ENCODE measurements around the gene CNTN5. TPM values are rescaled to one million over a fixed set of nuclear protein-coding genes. Genes with fewer than 3 reads are reported as not detected.

Gene CNTN5
- total RNA-seq, 6 donors from 2014 or later, result 0.13 to 1.0 (median 0.57) TPM; not detected in 2

GRCh38 chr11:100185588-100185987 is 1164.8 kb downstream of the CNTN5 start:
- H3K27me3 ChIP-seq, result no peaks in the 10 kb centered on the region
- H3K4me3 ChIP-seq, result no peak overlapping the region
- no peak for ATAC-seq (ENCODE audit: low FRiP score in 2 of 2)
- H3K4me1 ChIP-seq, result no peaks in the 10 kb centered on the region
- no peaks in the 10 kb centered on the region for H3K36me3 ChIP-seq
- H3K9me3 ChIP-seq, result no peaks in the 10 kb centered on the region
- H3K27ac ChIP-seq, result no peak overlapping the region
- DNase-seq, result no peak
- TF ChIP-seq POLR2AphosphoS5 (IDR thresholded peaks at IDR 0.05), result no peak
- TF ChIP-seq EP300 (IDR thresholded peaks at IDR 0.05), result no peak
- no peak for TF ChIP-seq CTCF (IDR thresholded peaks at IDR 0.05)
- TF ChIP-seq POLR2A (IDR thresholded peaks at IDR 0.05), result no peak
- WGBS, 2 donors, result 92 to 93% methylated on average over 5 of the region's 5 CpGs

GRCh38 chr11:100188137-100188783 is 1167.5 kb downstream of the CNTN5 start:
- no peak for TF ChIP-seq POLR2AphosphoS5 (IDR thresholded peaks at IDR 0.05)
- TF ChIP-seq CTCF (IDR thresholded peaks at IDR 0.05), result no peak
- no peak for TF ChIP-seq POLR2A (IDR thresholded peaks at IDR 0.05)
- TF ChIP-seq EP300 (IDR thresholded peaks at IDR 0.05), result no peak

GRCh38 chr11:100190395-100190794 is 1169.6 kb downstream of the CNTN5 start:
- no peaks in the 10 kb centered on the region for H3K9me3 ChIP-seq
- 55 to 66% methylated on average over 3 of the region's 3 CpGs for WGBS, 2 donors
- ATAC-seq (ENCODE audit: low FRiP score in 2 of 2) (no peak), DNase-seq (no peak)
- no peaks in the 10 kb centered on the region for H3K27me3 ChIP-seq
- H3K36me3 ChIP-seq, result no peaks in the 10 kb centered on the region
- no peak overlapping the region for H3K27ac ChIP-seq
- H3K4me3 ChIP-seq, result no peak overlapping the region
- H3K4me1 ChIP-seq, result no peaks in the 10 kb centered on the region
- TF ChIP-seq CTCF (IDR thresholded peaks at IDR 0.05), result no peak
- no peak for TF ChIP-seq POLR2AphosphoS5 (IDR thresholded peaks at IDR 0.05)
- no peak for TF ChIP-seq EP300 (IDR thresholded peaks at IDR 0.05)
- TF ChIP-seq POLR2A (IDR thresholded peaks at IDR 0.05), result no peak

More at GRCh38 chr11:100188137-100188783, 1167.5 kb downstream of the CNTN5 start:
- DNase-seq (no peak), ATAC-seq (ENCODE audit: low FRiP score in 2 of 2) (no peak)
- WGBS, 2 donors, result 87 to 95% methylated on average over 6 of the region's 6 CpGs
- no peaks in the 10 kb centered on the region for H3K27me3 ChIP-seq
- H3K9me3 ChIP-seq, result no peaks in the 10 kb centered on the region
- H3K27ac ChIP-seq, result no peak overlapping the region
- no peaks in the 10 kb centered on the region for H3K36me3 ChIP-seq
- H3K4me3 ChIP-seq, result no peak overlapping the region
- no peaks in the 10 kb centered on the region for H3K4me1 ChIP-seq

GRCh38 chr11:100192181-100192580 is 1171.4 kb downstream of the CNTN5 start:
- no peak for TF ChIP-seq POLR2AphosphoS5 (IDR thresholded peaks at IDR 0.05)
- TF ChIP-seq EP300 (IDR thresholded peaks at IDR 0.05), result no peak
- TF ChIP-seq POLR2A (IDR thresholded peaks at IDR 0.05), result no peak
- no peak for TF ChIP-seq CTCF (IDR thresholded peaks at IDR 0.05)
- DNase-seq, result no peak
- no peak overlapping the region for H3K27ac ChIP-seq
- H3K4me1 ChIP-seq, result no peaks in the 10 kb centered on the region
- H3K9me3 ChIP-seq, result no peaks in the 10 kb centered on the region
- no peaks in the 10 kb centered on the region for H3K27me3 ChIP-seq
- 36 to 90% methylated on average over 1 of the region's 1 CpG for WGBS, 2 donors
- ATAC-seq (ENCODE audit: low FRiP score in 2 of 2), result no peak
- no peak overlapping the region for H3K4me3 ChIP-seq
- H3K36me3 ChIP-seq, result no peaks in the 10 kb centered on the region

- Histone ChIP-seq H3K36me3 (no peaks in the 10 kb centered on the region), H3K4me1 (no peaks in the 10 kb centered on the region), H3K27me3 (no peaks in the 10 kb centered on the region), H3K4me3 (no peak overlapping the region), H3K27ac (no peak overlapping the region), H3K9me3 (no peaks in the 10 kb centered on the region)
- ATAC-seq (ENCODE audit: low FRiP score in 2 of 2) (no peak), DNase-seq (no peak)
- TF ChIP-seq EP300 (IDR thresholded peaks at IDR 0.05), result no peak
- no peak for TF ChIP-seq POLR2A (IDR thresholded peaks at IDR 0.05)
- TF ChIP-seq CTCF (IDR thresholded peaks at IDR 0.05), result no peak
- no peak for TF ChIP-seq POLR2AphosphoS5 (IDR thresholded peaks at IDR 0.05)
- 78 to 79% methylated on average over 2 of the region's 2 CpGs for WGBS, 2 donors
These were observed 1183.0 kb downstream of the CNTN5 start for GRCh38 chr11:100203789-100204188.

Measured in upper lobe of left lung (tissue), 6 donors.